CD4-positive, alpha-beta T cell (primary cell): ENCODE results near the gene CCDC154. TPM values are rescaled to one million over a fixed set of nuclear protein-coding genes. Genes with fewer than 3 reads are reported as not detected.

Source experiments
- ATAC-seq: fragments of 200-7000 bp; cut with Tn5 transposase; one replicate; pipeline ENCODE4 v1.10.0; 2022; ENCODE audit warnings: mild to moderate bottlenecking; ENCODE audit not compliant: poor library complexity
- CTCF ChIA-PET: fragments of 350-600 bp; sonication (Branson Sonifier 250); formaldehyde crosslinking; loops from one replicate; lab custom pipeline; 2021; ENCODE audit warnings: antibody characterized with exemption, inconsistent platforms; lab: Charles Lee
- POLR2A ChIA-PET: fragments of 350-600 bp; sonication (Branson Sonifier 250); formaldehyde crosslinking; loops from one replicate; lab custom pipeline; 2021; ENCODE audit warnings: antibody characterized with exemption, inconsistent platforms; lab: Charles Lee
- DNase-seq, 14 experiments: peaks; one replicate each; pipeline ENCODE4 v3.0.0-alpha.2; 2013 to 2020; ENCODE audit warnings: mixed read lengths in 2 of 14
- H3K27ac ChIP-seq, 2 donors: one replicate each; pipeline versions ENCODE4 v1.5.1 to v1.7.0; 2013; ENCODE audit warnings: low read length in 2 of 2, low read depth in 1 of 2, mild to moderate bottlenecking in 1 of 2
- H3K27me3 ChIP-seq, 2 experiments: 1 replicate in 1 of 2; 2 replicates in 1 of 2; pipeline versions ENCODE4 v1.6.1 to v1.7.0; 2013; ENCODE audit warnings: low read length in 2 of 2, control low read depth in 1 of 2, mild to moderate bottlenecking in 1 of 2, moderate library complexity in 1 of 2; ENCODE audit not compliant: insufficient read depth in 2 of 2, control insufficient read depth in 1 of 2
- H3K36me3 ChIP-seq: one replicate; pipeline ENCODE4 v1.6.1; 2013; ENCODE audit warnings: low read length, control low read depth; ENCODE audit not compliant: insufficient read depth
- H3K4me1 ChIP-seq: one replicate; pipeline ENCODE4 v1.6.1; 2013; ENCODE audit warnings: low read length, control low read depth; ENCODE audit not compliant: insufficient read depth
- H3K4me3 ChIP-seq: one replicate; pipeline ENCODE4 v1.5.1; 2013; ENCODE audit warnings: mild to moderate bottlenecking, low read length, moderate library complexity
- H3K9me3 ChIP-seq, 2 experiments: 1 replicate in 1 of 2; 2 replicates in 1 of 2; pipeline versions ENCODE4 v1.6.1 to v1.7.0; 2013; ENCODE audit warnings: low read length in 2 of 2, mild to moderate bottlenecking in 2 of 2, control low read depth in 1 of 2, moderate library complexity in 1 of 2; ENCODE audit not compliant: control insufficient read depth in 1 of 2, insufficient read depth in 1 of 2
- H3K27ac Mint-ChIP-seq: one replicate; pipeline ENCODE4 v1.8.0; 2020; ENCODE audit warnings: mixed read lengths
- H3K27me3 Mint-ChIP-seq: one replicate; pipeline ENCODE4 v1.8.0; 2021; ENCODE audit warnings: mixed read lengths
- H3K36me3 Mint-ChIP-seq: one replicate; pipeline ENCODE4 v1.8.0; 2021; ENCODE audit warnings: low read depth, mixed read lengths
- H3K4me1 Mint-ChIP-seq: one replicate; pipeline ENCODE4 v1.8.0; 2021; ENCODE audit warnings: low read depth, mixed read lengths
- H3K4me3 Mint-ChIP-seq: one replicate; pipeline ENCODE4 v1.8.0; 2020; ENCODE audit warnings: mild to moderate bottlenecking, mixed read lengths
- H3K9me3 Mint-ChIP-seq: one replicate; pipeline ENCODE4 v1.8.0; 2020; ENCODE audit warnings: mixed read lengths
- intact Hi-C, 2 experiments: fragments of 100-400 bp; cut with DNase I in 1 of 2; cut with micrococcal nuclease in 1 of 2; formaldehyde crosslinking; loops; one replicate each; pipeline versions ENCODE4 v1.15.1 to v1.9.0; 2023 to 2025; cut with DNase I, micrococcal nuclease
- total RNA-seq, 174 experiments: library from RNA in 2 of 174; stranded (reverse) in 2 of 174; gene quantifications; one replicate each; pipeline ENCODE4 v1.2.3 and lab custom pipeline; 2021 to 2026
- TF ChIP-seq, protein P1 (sequence below): fragments of 200-600 bp; IDR thresholded peaks from one replicate; pipeline ENCODE4 v1.8.0; 2022; ENCODE audit warnings: antibody characterized with exemption, mild to moderate bottlenecking

CCDC154 gene
- total RNA-seq, 2 experiments from 2014 or later = 2.9 to 3.0 TPM

DNA sequence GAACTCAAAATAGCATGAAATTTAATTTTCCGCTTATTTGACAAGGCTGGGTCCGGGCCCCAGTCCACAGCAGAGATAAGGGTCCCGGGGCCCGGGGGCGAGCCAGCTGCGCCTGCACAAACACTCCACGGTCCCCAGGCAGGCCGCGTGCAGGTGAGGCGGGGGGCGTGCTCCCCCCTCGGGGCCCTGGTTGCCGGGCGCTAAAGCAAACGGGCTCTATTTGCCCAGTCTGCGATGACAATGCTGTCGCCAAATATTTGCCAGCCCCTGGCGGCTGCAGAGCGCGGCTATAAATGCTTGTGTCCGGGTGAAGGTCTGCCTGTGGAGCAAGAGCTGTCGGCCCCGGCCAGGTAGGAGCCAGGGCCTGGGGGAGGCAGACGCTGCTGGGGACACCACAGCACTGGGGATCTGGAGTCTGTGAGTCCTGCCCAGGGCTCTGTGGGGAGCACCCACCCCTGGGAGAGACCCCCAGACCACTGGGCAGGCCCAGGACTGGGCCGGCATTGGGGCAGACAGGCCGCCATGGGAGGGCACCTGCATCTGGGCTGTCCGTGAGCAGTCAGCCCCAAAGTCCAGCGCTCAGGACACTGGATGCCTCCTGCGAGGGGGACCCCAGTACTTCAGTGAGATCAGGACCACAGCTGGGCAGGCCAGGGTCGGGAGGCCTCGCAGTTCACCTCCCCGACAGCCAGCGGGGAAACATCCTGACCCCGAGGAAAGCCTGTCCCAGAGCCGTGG lies 13.4 kb downstream of the CCDC154 start, which contains the start of gene PERCC1:
Gene PERCC1 (plus strand): TSS at position 320 of the 738 bp plus-strand sequence. CDS start 1,516 bp downstream, outside the sequence.
- DNase-seq (no peak), ATAC-seq (no peak)
- Mint-ChIP-seq H3K9me3 (no peaks in the 10 kb centered on the region), H3K4me1 (no peaks in the 10 kb centered on the region), H3K27ac (no peak within 1 kb of the TSS), H3K4me3 (peak within 1 kb of the TSS; percentile 51), H3K36me3 (no peaks in the 10 kb centered on the region), H3K27me3 (no peaks in the 10 kb centered on the region)
- intact Hi-C loops = no loop called here
- Histone ChIP-seq H3K4me1 (peaks cover 14% of the 10 kb centered on the region), H3K36me3 (no peaks in the 10 kb centered on the region), H3K9me3 (no peaks in the 10 kb centered on the region), H3K27ac (no peak within 1 kb of the TSS), H3K27me3 (peaks cover 0 to 5% of the 10 kb centered on the region in 2 experiments), H3K4me3 (no peak within 1 kb of the TSS)
- ChIA-PET CTCF (no interaction called here), POLR2A (no interaction called here)
- TF ChIP-seq, protein P1, sequence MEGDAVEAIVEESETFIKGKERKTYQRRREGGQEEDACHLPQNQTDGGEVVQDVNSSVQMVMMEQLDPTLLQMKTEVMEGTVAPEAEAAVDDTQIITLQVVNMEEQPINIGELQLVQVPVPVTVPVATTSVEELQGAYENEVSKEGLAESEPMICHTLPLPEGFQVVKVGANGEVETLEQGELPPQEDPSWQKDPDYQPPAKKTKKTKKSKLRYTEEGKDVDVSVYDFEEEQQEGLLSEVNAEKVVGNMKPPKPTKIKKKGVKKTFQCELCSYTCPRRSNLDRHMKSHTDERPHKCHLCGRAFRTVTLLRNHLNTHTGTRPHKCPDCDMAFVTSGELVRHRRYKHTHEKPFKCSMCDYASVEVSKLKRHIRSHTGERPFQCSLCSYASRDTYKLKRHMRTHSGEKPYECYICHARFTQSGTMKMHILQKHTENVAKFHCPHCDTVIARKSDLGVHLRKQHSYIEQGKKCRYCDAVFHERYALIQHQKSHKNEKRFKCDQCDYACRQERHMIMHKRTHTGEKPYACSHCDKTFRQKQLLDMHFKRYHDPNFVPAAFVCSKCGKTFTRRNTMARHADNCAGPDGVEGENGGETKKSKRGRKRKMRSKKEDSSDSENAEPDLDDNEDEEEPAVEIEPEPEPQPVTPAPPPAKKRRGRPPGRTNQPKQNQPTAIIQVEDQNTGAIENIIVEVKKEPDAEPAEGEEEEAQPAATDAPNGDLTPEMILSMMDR = no peak

DNA sequence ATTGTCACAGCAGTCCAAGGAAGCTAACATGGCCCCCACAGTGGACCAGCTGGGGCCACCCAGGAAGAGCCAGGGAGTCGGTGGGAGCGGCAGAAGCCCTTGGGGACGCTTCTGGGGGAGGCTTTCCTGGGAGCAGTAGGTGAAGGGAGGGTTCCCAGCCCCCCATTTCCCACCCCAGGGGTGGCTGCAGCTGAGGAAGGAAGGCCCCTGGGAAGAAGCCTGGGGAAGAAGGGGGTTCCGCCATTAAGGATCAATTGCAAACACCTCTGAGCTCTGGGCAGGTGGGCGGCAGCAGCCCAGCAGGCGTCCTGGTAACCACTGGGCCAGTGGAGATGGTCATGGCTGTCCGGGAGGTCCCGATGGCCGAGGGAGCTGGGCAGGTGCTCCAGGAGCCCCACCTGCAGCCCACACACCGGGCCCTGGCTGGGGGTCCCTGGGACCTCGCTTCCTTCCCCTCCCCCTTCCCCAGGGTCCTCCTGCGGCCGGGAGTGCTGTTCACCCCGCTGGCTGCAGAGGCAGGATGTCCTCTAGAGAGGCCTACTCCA lies 14.1 kb downstream of the CCDC154 start:
- H3K4me3 ChIP-seq = no peak overlapping the region
- H3K27ac Mint-ChIP-seq = no peak overlapping the region
- ChIA-PET CTCF (no interaction called here), POLR2A (no interaction called here)
- H3K36me3 ChIP-seq = no peaks in the 10 kb centered on the region
- DNase-seq (no peak), ATAC-seq (no peak)
- H3K27me3 ChIP-seq = peaks cover 0 to 5% of the 10 kb centered on the region in 2 experiments
- intact Hi-C loops = no loop called here
- no peaks in the 10 kb centered on the region for H3K9me3 Mint-ChIP-seq
- H3K9me3 ChIP-seq = no peaks in the 10 kb centered on the region
- H3K27ac ChIP-seq = no peak overlapping the region
- H3K4me1 ChIP-seq = peaks cover 14% of the 10 kb centered on the region
- no peaks in the 10 kb centered on the region for H3K4me1 Mint-ChIP-seq
- H3K27me3 Mint-ChIP-seq = no peaks in the 10 kb centered on the region
- TF ChIP-seq, protein P1 = no peak
- H3K36me3 Mint-ChIP-seq = no peaks in the 10 kb centered on the region
- no peak overlapping the region for H3K4me3 Mint-ChIP-seq

DNA sequence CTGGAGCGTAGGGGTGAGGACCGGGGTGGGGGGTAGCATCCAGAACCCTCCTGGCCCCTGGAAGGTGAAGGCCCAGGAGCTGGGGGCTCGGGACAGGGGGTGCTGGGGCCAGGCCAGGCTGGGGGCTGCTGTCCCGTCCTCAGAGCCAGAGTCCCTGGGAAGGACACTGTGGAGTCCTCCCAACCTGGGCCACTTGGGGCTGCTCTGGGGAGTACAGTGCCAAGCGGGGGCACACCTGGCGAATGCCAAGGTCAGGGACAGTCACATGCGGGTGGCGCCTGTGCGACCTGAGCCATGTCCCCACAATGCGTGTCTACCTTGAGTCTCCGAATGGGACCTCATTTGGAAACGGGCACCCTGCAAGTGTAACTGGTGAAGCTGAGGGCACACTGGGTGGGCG lies 14.7 kb downstream of the CCDC154 start:
- ChIA-PET POLR2A (no interaction called here), CTCF (no interaction called here)
- H3K4me1 Mint-ChIP-seq = no peaks in the 10 kb centered on the region
- Histone ChIP-seq H3K9me3 (no peaks in the 10 kb centered on the region), H3K4me1 (peaks cover 14% of the 10 kb centered on the region), H3K4me3 (no peak overlapping the region), H3K27me3 (peaks cover 0 to 5% of the 10 kb centered on the region in 2 experiments), H3K27ac (no peak overlapping the region), H3K36me3 (no peaks in the 10 kb centered on the region)
- TF ChIP-seq, protein P1 = no peak
- no peaks in the 10 kb centered on the region for H3K36me3 Mint-ChIP-seq
- H3K27me3 Mint-ChIP-seq = no peaks in the 10 kb centered on the region
- no peaks in the 10 kb centered on the region for H3K9me3 Mint-ChIP-seq
- no peak overlapping the region for H3K4me3 Mint-ChIP-seq
- intact Hi-C loops = loop anchor here in 1 of 2 experiments (10.0 kb wide), 1 partner anchor 45 kb away; the partner anchor contains the start of gene CLCN7
- DNase-seq (no peak), ATAC-seq (no peak)
- no peak overlapping the region for H3K27ac Mint-ChIP-seq
